ENCODE results near the gene ZNF597. TPM values are rescaled to one million over a fixed set of nuclear protein-coding genes. Genes with fewer than 3 reads are reported as not detected.

ZNF597 gene
- total RNA-seq, 1 experiment from 2014 or later, result 3.2 TPM

DNA sequence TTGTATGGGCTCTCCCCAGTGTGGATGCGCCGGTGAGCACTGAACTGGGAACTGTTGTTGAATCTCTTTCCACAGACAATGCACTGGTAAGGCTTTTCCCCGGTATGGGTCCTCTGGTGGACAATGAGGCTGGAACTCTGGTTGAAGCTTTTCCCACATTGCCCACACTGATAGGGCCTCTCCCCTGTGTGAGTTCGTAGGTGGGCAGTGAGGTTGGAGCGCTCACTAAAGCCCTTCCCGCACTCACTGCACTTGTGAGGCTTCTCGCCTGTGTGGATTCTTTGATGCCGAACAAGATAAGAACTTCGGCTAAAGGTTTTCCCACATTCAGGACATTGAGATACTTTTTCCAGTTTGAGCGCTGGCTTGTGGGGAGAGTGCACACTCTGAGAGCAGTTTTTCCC lies 60.3 kb downstream of the ZNF597 start:
- TF ChIP-seq, protein P1, sequence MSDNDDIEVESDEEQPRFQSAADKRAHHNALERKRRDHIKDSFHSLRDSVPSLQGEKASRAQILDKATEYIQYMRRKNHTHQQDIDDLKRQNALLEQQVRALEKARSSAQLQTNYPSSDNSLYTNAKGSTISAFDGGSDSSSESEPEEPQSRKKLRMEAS (IDR thresholded peaks at IDR 0.05), result no peak
- TF ChIP-seq POLR2A (IDR thresholded peaks at IDR 0.05; ENCODE audit: borderline replicate concordance, extremely low read depth, insufficient read depth, insufficient read length) (no peak), JUND (IDR thresholded peaks at IDR 0.05) (no peak), ZFX (IDR thresholded peaks at IDR 0.05) (no peak), CBX3 (IDR thresholded peaks at IDR 0.05; ENCODE audit: low read depth) (peak; percentile 85), SP1 (IDR thresholded peaks at IDR 0.05; ENCODE audit: low read depth) (no peak), SIN3A (IDR thresholded peaks at IDR 0.05; ENCODE audit: low read depth) (no peak), EZH2 (IDR thresholded peaks at IDR 0.05) (no peak)
- TF ChIP-seq, protein P2, sequence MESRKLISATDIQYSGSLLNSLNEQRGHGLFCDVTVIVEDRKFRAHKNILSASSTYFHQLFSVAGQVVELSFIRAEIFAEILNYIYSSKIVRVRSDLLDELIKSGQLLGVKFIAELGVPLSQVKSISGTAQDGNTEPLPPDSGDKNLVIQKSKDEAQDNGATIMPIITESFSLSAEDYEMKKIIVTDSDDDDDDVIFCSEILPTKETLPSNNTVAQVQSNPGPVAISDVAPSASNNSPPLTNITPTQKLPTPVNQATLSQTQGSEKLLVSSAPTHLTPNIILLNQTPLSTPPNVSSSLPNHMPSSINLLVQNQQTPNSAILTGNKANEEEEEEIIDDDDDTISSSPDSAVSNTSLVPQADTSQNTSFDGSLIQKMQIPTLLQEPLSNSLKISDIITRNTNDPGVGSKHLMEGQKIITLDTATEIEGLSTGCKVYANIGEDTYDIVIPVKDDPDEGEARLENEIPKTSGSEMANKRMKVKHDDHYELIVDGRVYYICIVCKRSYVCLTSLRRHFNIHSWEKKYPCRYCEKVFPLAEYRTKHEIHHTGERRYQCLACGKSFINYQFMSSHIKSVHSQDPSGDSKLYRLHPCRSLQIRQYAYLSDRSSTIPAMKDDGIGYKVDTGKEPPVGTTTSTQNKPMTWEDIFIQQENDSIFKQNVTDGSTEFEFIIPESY (IDR thresholded peaks at IDR 0.05; ENCODE audit: extremely low read depth, insufficient replicate concordance, low read length), result no peak
- no TSS peak for BruUV-seq (replicated peaks)
- CTCF ChIA-PET, result no interaction called here
- H3K9ac ChIP-seq (ENCODE audit: low read length), result no peak overlapping the region
- H2AFZ ChIP-seq (ENCODE audit: low read depth, low read length, poor library complexity, severe bottlenecking), result no peak overlapping the region
- intact Hi-C loops (cut with micrococcal nuclease), result no loop called here
- H3K9me3 ChIP-seq (ENCODE audit: control insufficient read depth in 1 of 2, insufficient read depth in 1 of 2, low read depth in 1 of 2, low read length in 2 of 2), result peaks cover 32 to 42% of the 10 kb centered on the region in 2 experiments; a peak in 3 of 4 replicates
- H3K4me3 ChIP-seq (replicated peaks in 1 of 2; ENCODE audit: low read depth in 1 of 2, low read length in 2 of 2), result no peak overlapping the region
- no peak overlapping the region for H3K4me2 ChIP-seq (ENCODE audit: low read length)
- POLR2A ChIA-PET, result interaction anchor here (1.7 kb wide), 1 partner anchor 18 kb away, joined by 4 read pairs; the partner anchor contains the start of genes ZNF174 and ZSCAN32
- RAD21 ChIA-PET (ENCODE audit: low non-redundant PET in 1 of 2, low total read pairs in 2 of 2, uncharacterized antibody in 2 of 2, unreplicated experiment in 2 of 2), result no interaction called here
- H3K4me1 ChIP-seq (ENCODE audit: control insufficient read depth in 1 of 2, insufficient read depth in 2 of 2, low read length in 2 of 2), result no peaks in the 10 kb centered on the region
- no peaks in the 10 kb centered on the region for H3K27me3 ChIP-seq (ENCODE audit: insufficient read depth, low read length)
- no peak for DNase-seq (ENCODE audit: low read depth, low spot score)
- H4K20me1 ChIP-seq (ENCODE audit: insufficient read depth), result no peaks in the 10 kb centered on the region
- H3K79me2 ChIP-seq (ENCODE audit: insufficient read depth, low read length), result peaks cover 8% of the 10 kb centered on the region
- H3K9me2 ChIP-seq (ENCODE audit: insufficient read depth), result no peaks in the 10 kb centered on the region
- H3K36me3 ChIP-seq (ENCODE audit: control insufficient read depth in 1 of 2, insufficient read depth in 2 of 2, low read length in 2 of 2), result peaks cover 17 to 37% of the 10 kb centered on the region in 2 experiments
- no peak overlapping the region for H3K27ac ChIP-seq (ENCODE audit: low read depth, low read length)
- ATAC-seq, result no peak

Small RNA genes lying within 50 kb of the gene (microRNA-seq; reads per million reads assigned to microRNA genes)
- not detected for gene MIR6126 (ENCODE audit: borderline number of aligned reads)

Other genes starting within 250 kb of the ZNF597 start
- gene ZNF200, start 208.3 kb downstream of the ZNF597 start, total RNA-seq (2021; ENCODE audit: unreplicated experiment), result 8.8 TPM
- 0.15 TPM for gene MEFV, start 186.9 kb downstream of the ZNF597 start, total RNA-seq (2021; ENCODE audit: unreplicated experiment)
- gene ZNF263, start 160.0 kb downstream of the ZNF597 start, total RNA-seq (2021; ENCODE audit: unreplicated experiment), result 31.4 TPM
- gene TIGD7, start 138.1 kb downstream of the ZNF597 start, total RNA-seq (2021; ENCODE audit: unreplicated experiment), result 0.49 TPM
- gene ZNF75A, start 138.0 kb downstream of the ZNF597 start, total RNA-seq (2021; ENCODE audit: unreplicated experiment), result 10.3 TPM
- not detected for gene OR2C1, start 87.6 kb downstream of the ZNF597 start, total RNA-seq (2021; ENCODE audit: unreplicated experiment)
- 20.0 TPM for gene ZSCAN32, start 42.5 kb downstream of the ZNF597 start, total RNA-seq (2021; ENCODE audit: unreplicated experiment)
- 8.2 TPM for gene ZNF174, start 42.3 kb downstream of the ZNF597 start, total RNA-seq (2021; ENCODE audit: unreplicated experiment)
- 32.2 TPM for gene NAA60, start 176 bp upstream of the ZNF597 start, total RNA-seq (2021; ENCODE audit: unreplicated experiment)
- gene C16orf90, start 52.0 kb upstream of the ZNF597 start, total RNA-seq (2021; ENCODE audit: unreplicated experiment), result not detected
- gene CLUAP1, start 57.5 kb upstream of the ZNF597 start, total RNA-seq (2021; ENCODE audit: unreplicated experiment), result 27.4 TPM
- 0.15 TPM for gene NLRC3, start 133.9 kb upstream of the ZNF597 start, total RNA-seq (2021; ENCODE audit: unreplicated experiment)
- gene SLX4, start 168.1 kb upstream of the ZNF597 start, total RNA-seq (2021; ENCODE audit: unreplicated experiment), result 7.0 TPM
- gene DNASE1, start 211.2 kb upstream of the ZNF597 start, total RNA-seq (2021; ENCODE audit: unreplicated experiment), result 11.0 TPM